GM12878 (cell line): ENCODE data around the gene UMOD. TPM values are rescaled to one million over a fixed set of nuclear protein-coding genes. Genes with fewer than 3 reads are reported as not detected.

Experiments used
- ATAC-seq: fragments of 200-7000 bp; cut with Tn5 transposase; 3 replicates; pipeline ENCODE4 v1.9.1; 2020; ENCODE audit warnings: mild to moderate bottlenecking, moderate library complexity
- BruUV-seq: library from RNA; stranded (reverse); fragments of 400-500 nt; replicated peaks from 2 replicates; lab custom pipeline; 2021; lab: Mats Ljungman, UMichigan
- CTCF ChIA-PET: fragments of 300-600 bp; sonication (Branson Sonifier 250); formaldehyde crosslinking; extraction: SDS; loops from one replicate; lab custom pipeline; 2021; ENCODE audit warnings: inconsistent platforms; lab: Yijun Ruan, JAX
- POLR2A ChIA-PET: fragments of 350-600 bp; formaldehyde crosslinking; extraction: SDS; loops from one replicate; lab custom pipeline; 2021; ENCODE audit warnings: inconsistent platforms; lab: Charles Lee
- RAD21 ChIA-PET: fragments of 300-600 bp; sonication (Branson Sonifier 250); formaldehyde crosslinking; loops from one replicate; lab custom pipeline; 2023; ENCODE audit warnings: antibody characterized with exemption; ENCODE audit not compliant: unreplicated experiment; lab: Charles Lee
- SMC1A ChIA-PET: fragments of 300-600 bp; sonication (Branson Sonifier 250); formaldehyde crosslinking; loops from one replicate; lab custom pipeline; 2023; ENCODE audit not compliant: unreplicated experiment, uncharacterized antibody; lab: Charles Lee
- DNase-seq: peaks from one replicate; pipeline ENCODE4 v3.0.0-alpha.2; 2011; ENCODE audit warnings: low read depth, low spot score
- FAIRE-seq: peaks from 3 replicates; lab custom pipeline; 2011; peaks lifted over from hg19 to GRCh38; lab: Jason Lieb, UNC
- H2AFZ ChIP-seq: 2 replicates; pipeline ENCODE4 v1.6.0; 2011; ENCODE audit warnings: low read depth, low read length, control low read depth; ENCODE audit not compliant: control insufficient read depth
- H3K27ac ChIP-seq: 2 replicates; pipeline ENCODE4 v1.5.1; 2011; ENCODE audit warnings: control low read depth; ENCODE audit not compliant: control insufficient read depth, insufficient read depth
- H3K27me3 ChIP-seq, 2 experiments: replicated peaks in 1 of 2; 2 replicates each; pipeline versions ENCODE4 v1.6.0 to v1.6.1; 2011; ENCODE audit warnings: low read length in 1 of 2; ENCODE audit not compliant: control insufficient read depth in 2 of 2, insufficient read depth in 2 of 2
- H3K36me3 ChIP-seq, 2 experiments: 2 replicates each; pipeline ENCODE4 v1.5.1; 2011; ENCODE audit warnings: low read length in 1 of 2; ENCODE audit not compliant: control insufficient read depth in 2 of 2, insufficient read depth in 2 of 2
- H3K4me1 ChIP-seq: 2 replicates; pipeline ENCODE4 v1.6.1; 2011; ENCODE audit warnings: mild to moderate bottlenecking, low read length, moderate library complexity, mixed read lengths; ENCODE audit not compliant: control insufficient read depth, insufficient read depth
- H3K4me2 ChIP-seq: 2 replicates; pipeline ENCODE4 v1.6.0; 2011; ENCODE audit warnings: control low read depth; ENCODE audit not compliant: control insufficient read depth, insufficient read depth
- H3K4me3 ChIP-seq: fragments of 200-600 bp; sonication (generic); 2 replicates; pipeline ENCODE4 v1.5.1; 2016
- H3K79me2 ChIP-seq: 2 replicates; pipeline ENCODE4 v1.6.0; 2011; ENCODE audit warnings: low read length; ENCODE audit not compliant: control insufficient read depth, insufficient read depth
- H3K9ac ChIP-seq: 2 replicates; pipeline ENCODE4 v1.8.0; 2011; ENCODE audit warnings: low read length, control low read depth, mixed read lengths; ENCODE audit not compliant: control insufficient read depth, insufficient read depth
- H3K9me3 ChIP-seq: replicated peaks from 3 replicates; pipeline ENCODE4 v1.5.1; 2011; ENCODE audit warnings: mild to moderate bottlenecking, low read length; ENCODE audit not compliant: control insufficient read depth, insufficient read depth
- H4K20me1 ChIP-seq: 2 replicates; pipeline ENCODE4 v1.6.0; 2011; ENCODE audit not compliant: control insufficient read depth, insufficient read depth
- CREB1 ChIP-seq: IDR thresholded peaks from 2 replicates; pipeline ENCODE4 v1.6.1; 2012; ENCODE audit warnings: low read depth, mild to moderate bottlenecking, inconsistent platforms
- EED ChIP-seq: sonication (generic); IDR thresholded peaks from 2 replicates; pipeline ENCODE4 v1.6.1; 2016; ENCODE audit warnings: antibody characterized with exemption, low read depth
- HDAC6 ChIP-seq: fragments of 200-600 bp; sonication (generic); IDR thresholded peaks from one replicate; pipeline ENCODE4 v1.8.0; 2017; ENCODE audit warnings: antibody characterized with exemption; ENCODE audit not compliant: unreplicated experiment
- JUND ChIP-seq: IDR thresholded peaks from 2 replicates; pipeline ENCODE4 v1.6.1; 2012; ENCODE audit warnings: low read depth, mild to moderate bottlenecking, low read length, improper control_type of control experiment, moderate library complexity
- LARP7 ChIP-seq: fragments of 450-650 bp; IDR thresholded peaks from 2 replicates; pipeline ENCODE4 v1.6.1; 2017; ENCODE audit warnings: mild to moderate bottlenecking
- PML ChIP-seq: IDR thresholded peaks from 2 replicates; pipeline ENCODE4 v1.6.1; 2012; ENCODE audit warnings: low read length, inconsistent platforms
- PRDM15 ChIP-seq: fragments of 450-650 bp; formaldehyde crosslinking; IDR thresholded peaks from 2 replicates; pipeline ENCODE4 v1.4.0; 2020; ENCODE audit warnings: mild to moderate bottlenecking, moderate library complexity
- SMAD5 ChIP-seq: IDR thresholded peaks from 2 replicates; pipeline ENCODE4 v1.6.1; 2016; ENCODE audit warnings: antibody characterized with exemption, low read depth
- SPI1 ChIP-seq: IDR thresholded peaks from 2 replicates; pipeline ENCODE4 v1.6.1; 2011; ENCODE audit warnings: low read depth, mild to moderate bottlenecking, low read length, moderate library complexity, borderline replicate concordance; ENCODE audit not compliant: insufficient read depth
- USF2 ChIP-seq: IDR thresholded peaks from 2 replicates; pipeline ENCODE4 v1.6.1; 2011; ENCODE audit warnings: low read depth, low read length, improper control_type of control experiment, borderline replicate concordance
- ZNF24 ChIP-seq: fragments of 450-650 bp; IDR thresholded peaks from 2 replicates; pipeline ENCODE4 v1.6.1; 2017; ENCODE audit warnings: antibody characterized with exemption, mild to moderate bottlenecking
- WGBS: methylation state at CpG from one replicate; pipeline ENCODE4 v1.1.6; 2016; ENCODE audit warnings: low lambda C conversion rate; ENCODE audit not compliant: insufficient replicate concordance, insufficient coverage; ENCODE audit errors: missing lambda C conversion rate; 5-methylcytosine and 5-hydroxymethylcytosine counted together
- in situ Hi-C: fragments of 300-500 bp; cut with MboI; formaldehyde crosslinking; loops from 9 replicates; pipeline ENCODE4 v1.14.3; 2018; ENCODE audit warnings: mixed read lengths
- intact Hi-C: fragments of 100-400 bp; cut with micrococcal nuclease; formaldehyde crosslinking; loops from one replicate; pipeline ENCODE4 v1.14.2; 2022; ENCODE audit not compliant: unreplicated experiment
- polyA plus RNA-seq, 11 experiments: library from polyadenylated mRNA; depleted of rRNA in 4 of 11; unstranded in 6 of 11; stranded (reverse) in 5 of 11; fragments of >200 nt; fragmentation: Nextera tagmentation in 4 of 11; fragmentation: Illumina TruSeq in 1 of 11; extraction: Ambion mirVana in 4 of 11; extraction: Trizol in 1 of 11; gene quantifications; 1 replicate in 1 of 11; 2 replicates in 10 of 11; pipeline versions ENCODE4 v1.2.1 to v1.2.3, GENCODE V29; 2011 to 2016; ENCODE audit warnings: inconsistent platforms in 2 of 11, missing spikeins in 2 of 11, low read depth in 1 of 11
- total RNA-seq, 4 experiments: library from RNA; depleted of rRNA in 3 of 4; stranded (reverse); fragments of >200 nt in 3 of 4; fragmentation: Illumina TruSeq in 1 of 4; extraction: Trizol in 1 of 4; gene quantifications; 2 replicates each; pipeline versions ENCODE4 v1.2.1 to v1.2.3, GENCODE V29; 2013 to 2021
- TF ChIP-seq, protein P1 (sequence below): fragments of 450-650 bp; IDR thresholded peaks from 2 replicates; pipeline ENCODE4 v1.6.1; 2018; ENCODE audit warnings: mild to moderate bottlenecking, low read depth, moderate library complexity; ENCODE audit not compliant: partially characterized antibody

The UMOD gene
- total and polyA plus RNA-seq, 10 of the 15 experiments (the other 5 are each of a cell fraction or from before 2014, with no cell fraction given) = not detected

DNA sequence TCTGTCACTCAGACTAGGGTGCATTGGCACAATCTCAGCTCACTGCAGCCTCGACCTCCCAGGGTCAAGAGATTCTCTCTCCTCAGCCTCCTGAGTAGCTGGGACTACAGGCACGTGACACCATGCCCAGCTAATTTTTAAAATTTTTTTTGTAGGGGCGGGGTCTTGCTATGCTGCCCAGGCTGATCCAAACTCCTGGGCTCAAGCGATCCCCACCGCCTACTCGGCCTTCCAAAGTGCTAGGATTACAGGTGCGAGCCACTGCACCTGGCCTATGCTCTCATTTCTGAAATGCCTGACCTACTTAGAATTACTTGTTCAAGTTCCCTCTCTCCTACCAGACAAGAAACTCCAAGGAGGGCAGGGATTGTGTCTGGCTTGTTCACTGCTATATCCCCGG lies 20.1 kb downstream of the UMOD start (continued):
- TF ChIP-seq, protein P1, sequence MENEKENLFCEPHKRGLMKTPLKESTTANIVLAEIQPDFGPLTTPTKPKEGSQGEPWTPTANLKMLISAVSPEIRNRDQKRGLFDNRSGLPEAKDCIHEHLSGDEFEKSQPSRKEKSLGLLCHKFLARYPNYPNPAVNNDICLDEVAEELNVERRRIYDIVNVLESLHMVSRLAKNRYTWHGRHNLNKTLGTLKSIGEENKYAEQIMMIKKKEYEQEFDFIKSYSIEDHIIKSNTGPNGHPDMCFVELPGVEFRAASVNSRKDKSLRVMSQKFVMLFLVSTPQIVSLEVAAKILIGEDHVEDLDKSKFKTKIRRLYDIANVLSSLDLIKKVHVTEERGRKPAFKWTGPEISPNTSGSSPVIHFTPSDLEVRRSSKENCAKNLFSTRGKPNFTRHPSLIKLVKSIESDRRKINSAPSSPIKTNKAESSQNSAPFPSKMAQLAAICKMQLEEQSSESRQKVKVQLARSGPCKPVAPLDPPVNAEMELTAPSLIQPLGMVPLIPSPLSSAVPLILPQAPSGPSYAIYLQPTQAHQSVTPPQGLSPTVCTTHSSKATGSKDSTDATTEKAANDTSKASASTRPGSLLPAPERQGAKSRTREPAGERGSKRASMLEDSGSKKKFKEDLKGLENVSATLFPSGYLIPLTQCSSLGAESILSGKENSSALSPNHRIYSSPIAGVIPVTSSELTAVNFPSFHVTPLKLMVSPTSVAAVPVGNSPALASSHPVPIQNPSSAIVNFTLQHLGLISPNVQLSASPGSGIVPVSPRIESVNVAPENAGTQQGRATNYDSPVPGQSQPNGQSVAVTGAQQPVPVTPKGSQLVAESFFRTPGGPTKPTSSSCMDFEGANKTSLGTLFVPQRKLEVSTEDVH = no peak
- TF ChIP-seq USF2 (no peak), JUND (no peak), SPI1 (no peak), ZNF24 (no peak), SMAD5 (no peak), PML (no peak), HDAC6 (no peak), LARP7 (no peak)

DNA sequence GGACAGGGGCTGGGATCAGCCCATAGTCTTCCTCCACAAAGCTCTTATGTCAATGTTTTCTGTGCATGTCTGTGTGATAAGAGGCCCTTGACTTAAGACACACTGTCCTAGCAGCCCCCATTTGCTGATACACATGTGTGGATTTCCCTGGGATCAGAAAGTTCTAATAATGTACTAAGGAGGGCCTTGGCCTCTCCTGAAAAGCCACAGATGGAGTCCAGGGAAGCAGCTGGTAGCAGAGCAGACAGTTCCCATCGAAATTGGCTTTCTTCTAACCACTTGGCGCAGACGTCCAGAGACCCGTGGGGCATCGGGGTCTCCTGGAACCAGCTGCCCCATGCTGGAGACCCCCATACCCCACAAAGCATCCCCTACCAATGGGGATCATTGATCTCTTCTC lies 20.9 kb downstream of the UMOD start:
- DNase-seq (no peak), FAIRE-seq (no peak), ATAC-seq (no peak)
- no peak overlapping the region for H2AFZ ChIP-seq
- ChIA-PET POLR2A (no interaction called here), CTCF (interaction anchor here (1.2 to 1.4 kb wide), 2 partner anchors 8 to 52 kb away, joined by 3 read pairs; no protein-coding TSS in a partner anchor), SMC1A (no interaction called here), RAD21 (no interaction called here)
- no peaks in the 10 kb centered on the region for H3K4me1 ChIP-seq
- H3K9ac ChIP-seq = no peak overlapping the region
- intact Hi-C loops (no loop called here), in situ Hi-C loops (no loop called here)
- no TSS peak for BruUV-seq
- H3K36me3 ChIP-seq = no peaks in the 10 kb centered on the region
- no peak overlapping the region for H3K4me3 ChIP-seq
- H3K27ac ChIP-seq = no peak overlapping the region
- no peak overlapping the region for H3K4me2 ChIP-seq
- no peaks in the 10 kb centered on the region for H4K20me1 ChIP-seq
- 52% methylated on average over 5 of the region's 5 CpGs for WGBS
- H3K79me2 ChIP-seq = no peaks in the 10 kb centered on the region
- TF ChIP-seq PRDM15 (CRISPR knock-in tag) (no peak), EED (no peak), CREB1 (no peak)
- no peaks in the 10 kb centered on the region; a peak in 1 of 4 replicates for H3K27me3 ChIP-seq
- no peaks in the 10 kb centered on the region for H3K9me3 ChIP-seq
